Upper lobe of left lung (tissue), 4 donors: ENCODE measurements around the gene DCT.

Source experiments
- POLR2AphosphoS5 ChIP-seq, 2 donors: sonication (generic); formaldehyde crosslinking; IDR thresholded peaks; one replicate each; pipeline ENCODE4 v1.5.1; 2017; ENCODE audit warnings: antibody characterized with exemption in 2 of 2
- TF ChIP-seq, protein P1 (sequence below), 6 experiments: fragments of 450-650 bp in 4 of 6; fragments of 200-600 bp in 2 of 6; sonication (generic) in 2 of 6; IDR thresholded peaks; one replicate each; pipeline ENCODE4 v1.5.1; 2016 to 2019; ENCODE audit warnings: antibody characterized with exemption in 6 of 6

DNA sequence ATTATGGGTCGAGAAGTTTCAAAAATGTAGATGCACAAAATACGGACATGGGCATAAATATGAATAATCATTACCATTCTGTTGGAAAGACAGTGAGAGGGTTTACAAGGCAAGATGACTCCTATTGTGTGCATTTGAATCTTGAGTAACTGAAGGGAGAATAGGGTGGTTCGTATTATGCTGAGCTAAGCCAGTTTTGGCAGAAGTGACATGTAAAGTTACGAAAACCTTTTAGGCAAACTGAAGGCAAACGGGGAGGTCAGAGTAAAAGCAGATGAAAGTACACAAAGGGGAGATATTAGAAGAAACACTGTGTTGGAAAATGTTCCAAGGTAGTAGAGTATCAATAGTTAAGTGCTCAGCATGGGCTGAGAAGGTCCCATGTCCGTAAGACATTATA lies 16.8 kb downstream of the DCT start:
- TF ChIP-seq, protein P1, sequence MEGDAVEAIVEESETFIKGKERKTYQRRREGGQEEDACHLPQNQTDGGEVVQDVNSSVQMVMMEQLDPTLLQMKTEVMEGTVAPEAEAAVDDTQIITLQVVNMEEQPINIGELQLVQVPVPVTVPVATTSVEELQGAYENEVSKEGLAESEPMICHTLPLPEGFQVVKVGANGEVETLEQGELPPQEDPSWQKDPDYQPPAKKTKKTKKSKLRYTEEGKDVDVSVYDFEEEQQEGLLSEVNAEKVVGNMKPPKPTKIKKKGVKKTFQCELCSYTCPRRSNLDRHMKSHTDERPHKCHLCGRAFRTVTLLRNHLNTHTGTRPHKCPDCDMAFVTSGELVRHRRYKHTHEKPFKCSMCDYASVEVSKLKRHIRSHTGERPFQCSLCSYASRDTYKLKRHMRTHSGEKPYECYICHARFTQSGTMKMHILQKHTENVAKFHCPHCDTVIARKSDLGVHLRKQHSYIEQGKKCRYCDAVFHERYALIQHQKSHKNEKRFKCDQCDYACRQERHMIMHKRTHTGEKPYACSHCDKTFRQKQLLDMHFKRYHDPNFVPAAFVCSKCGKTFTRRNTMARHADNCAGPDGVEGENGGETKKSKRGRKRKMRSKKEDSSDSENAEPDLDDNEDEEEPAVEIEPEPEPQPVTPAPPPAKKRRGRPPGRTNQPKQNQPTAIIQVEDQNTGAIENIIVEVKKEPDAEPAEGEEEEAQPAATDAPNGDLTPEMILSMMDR (IDR thresholded peaks at IDR 0.05): no peak
- TF ChIP-seq POLR2AphosphoS5 (IDR thresholded peaks at IDR 0.05): no peak
